B cell (primary cell): Measurements from ENCODE around the gene JUNB. TPM values are rescaled to one million over a fixed set of nuclear protein-coding genes. Genes with fewer than 3 reads are reported as not detected.

Experiments used
- ATAC-seq: fragments of 200-7000 bp; cut with Tn5 transposase; one replicate; pipeline ENCODE4 v1.10.0; 2021; ENCODE audit warnings: low read depth, mild to moderate bottlenecking, moderate number of reproducible peaks, moderate library complexity
- CTCF ChIA-PET: fragments of 350-600 bp; sonication (Branson Sonifier 250); formaldehyde crosslinking; loops from one replicate; lab custom pipeline; 2021; ENCODE audit warnings: antibody characterized with exemption, inconsistent platforms; lab: Charles Lee
- POLR2A ChIA-PET: fragments of 350-600 bp; sonication (Branson Sonifier 250); formaldehyde crosslinking; loops from one replicate; lab custom pipeline; 2021; ENCODE audit warnings: antibody characterized with exemption; lab: Charles Lee
- DNase-seq: peaks from one replicate; pipeline ENCODE4 v3.0.0; 2013
- H2AFZ ChIP-seq: 2 replicates; pipeline ENCODE4 v1.6.1; 2012; ENCODE audit warnings: mild to moderate bottlenecking, low read depth, low read length; ENCODE audit not compliant: insufficient read depth, poor library complexity, severe bottlenecking
- H3K27ac ChIP-seq, 2 donors: 1 replicate in 1 of 2; 2 replicates in 1 of 2; pipeline ENCODE4 v1.5.1; 2012 to 2013; ENCODE audit warnings: low read length in 2 of 2, mild to moderate bottlenecking in 2 of 2, moderate library complexity in 1 of 2
- H3K27me3 ChIP-seq, 4 experiments: fragments of 200-600 bp in 1 of 4; sonication (generic) in 1 of 4; replicated peaks in 1 of 4; 1 replicate in 2 of 4; 2 replicates in 2 of 4; pipeline versions ENCODE4 v1.6.1 to v1.7.0; 2013 to 2016; ENCODE audit warnings: low read length in 3 of 4, mild to moderate bottlenecking in 2 of 4, mixed read lengths in 1 of 4, moderate library complexity in 1 of 4; ENCODE audit not compliant: insufficient read depth in 4 of 4, control insufficient read depth in 3 of 4; ENCODE audit errors: control extremely low read depth in 1 of 4
- H3K36me3 ChIP-seq, 2 experiments: replicated peaks in 1 of 2; 1 replicate in 1 of 2; 2 replicates in 1 of 2; pipeline versions ENCODE4 v1.6.1 to v1.7.1; 2013; ENCODE audit warnings: low read length in 1 of 2; ENCODE audit not compliant: insufficient read depth in 2 of 2, control insufficient read depth in 1 of 2; ENCODE audit errors: control extremely low read depth in 1 of 2, extremely low read depth in 1 of 2
- H3K4me1 ChIP-seq, 2 donors: fragments of 200-600 bp in 1 of 2; sonication (generic) in 1 of 2; 1 replicate in 1 of 2; 2 replicates in 1 of 2; pipeline versions ENCODE4 v1.5.1 to v1.6.1; 2013 to 2017; ENCODE audit warnings: low read length in 2 of 2; ENCODE audit not compliant: control insufficient read depth in 2 of 2, insufficient read depth in 2 of 2
- H3K4me2 ChIP-seq: replicated peaks from 2 replicates; pipeline ENCODE3; 2012; ENCODE audit warnings: mild to moderate bottlenecking, low read depth, low read length; ENCODE audit not compliant: poor library complexity, severe bottlenecking
- H3K4me3 ChIP-seq, 5 experiments: fragments of 200-600 bp in 1 of 5; sonication (generic) in 1 of 5; 1 replicate in 3 of 5; 2 replicates in 2 of 5; pipeline versions ENCODE4 v1.5.1 to v1.7.0; 2011 to 2016; ENCODE audit warnings: low read length in 4 of 5, mild to moderate bottlenecking in 4 of 5, low read depth in 2 of 5, control low read depth in 1 of 5, moderate library complexity in 1 of 5; ENCODE audit not compliant: insufficient read depth in 1 of 5; ENCODE audit errors: control extremely low read depth in 1 of 5, extremely low read depth in 1 of 5
- H3K79me2 ChIP-seq: fragments of 200-600 bp; sonication (generic); one replicate; pipeline ENCODE4 v1.6.0; 2016; ENCODE audit warnings: low read length; ENCODE audit not compliant: control insufficient read depth, insufficient read depth
- H3K9ac ChIP-seq: fragments of 200-600 bp; sonication (generic); 2 replicates; pipeline ENCODE4 v1.6.1; 2017; ENCODE audit warnings: mild to moderate bottlenecking, low read length, moderate library complexity
- H3K9me3 ChIP-seq, 3 donors: one replicate each; pipeline versions ENCODE4 v1.6.1 to v1.7.1; 2013; ENCODE audit warnings: low read length in 2 of 3; ENCODE audit not compliant: control insufficient read depth in 2 of 3, insufficient read depth in 1 of 3; ENCODE audit errors: control extremely low read depth in 1 of 3
- H4K20me1 ChIP-seq: 2 replicates; pipeline ENCODE4 v1.6.0; 2012; ENCODE audit warnings: mild to moderate bottlenecking, low read length; ENCODE audit not compliant: insufficient read depth, control insufficient read depth, poor library complexity, severe bottlenecking
- H3K27ac Mint-ChIP-seq: one replicate; pipeline ENCODE4 v1.8.0; 2021; ENCODE audit warnings: mixed read lengths
- H3K27me3 Mint-ChIP-seq: one replicate; pipeline ENCODE4 v1.8.0; 2021; ENCODE audit warnings: mixed read lengths
- H3K4me1 Mint-ChIP-seq: one replicate; pipeline ENCODE4 v1.8.0; 2021; ENCODE audit warnings: mixed read lengths
- H3K4me3 Mint-ChIP-seq: one replicate; pipeline ENCODE4 v1.8.0; 2021; ENCODE audit warnings: mixed read lengths
- H3K9me3 Mint-ChIP-seq: one replicate; pipeline ENCODE4 v1.8.0; 2022; ENCODE audit warnings: mixed read lengths; ENCODE audit not compliant: insufficient read depth
- CTCF ChIP-seq: fragments of 200-600 bp; IDR thresholded peaks from one replicate; pipeline ENCODE4 v1.8.0; 2022; ENCODE audit warnings: antibody characterized with exemption, mild to moderate bottlenecking
- EZH2 ChIP-seq: IDR thresholded peaks from 2 replicates; pipeline ENCODE4 v1.6.1; 2012; ENCODE audit warnings: borderline replicate concordance, low read depth, mild to moderate bottlenecking, moderate library complexity, low read length; ENCODE audit not compliant: insufficient read depth, poor library complexity, severe bottlenecking
- WGBS: methylation state at CpG from one replicate; pipeline ENCODE4 v1.1.5; 2013; ENCODE audit warnings: missing lambda C conversion rate; ENCODE audit not compliant: insufficient coverage; 5-methylcytosine and 5-hydroxymethylcytosine counted together
- intact Hi-C: fragments of 100-400 bp; cut with micrococcal nuclease; formaldehyde crosslinking; loops from one replicate; pipeline ENCODE4 v1.10.0; 2022
- polyA plus RNA-seq: library from polyadenylated mRNA; depleted of rRNA; stranded (reverse); fragments of >200 nt; gene quantifications from 2 replicates; pipeline ENCODE4 v1.2.3, GENCODE V29; 2012
- total RNA-seq, 2 donors: library from RNA; stranded (reverse); fragments of 120-200 nt in 1 of 2; gene quantifications; 1 replicate in 1 of 2; 2 replicates in 1 of 2; pipeline versions ENCODE4 v1.2.3 to v1.2.4, GENCODE V29; 2013 to 2022

JUNB gene
- total and polyA plus RNA-seq, 2 donors (not counting 1 experiment from before 2014, with no cell fraction given), result 206 to 4,055 TPM

GRCh38 chr19:12782424-12783290, 8.6 kb upstream of the JUNB start:
- no peaks in the 10 kb centered on the region for H3K9me3 Mint-ChIP-seq
- Histone ChIP-seq H3K9me3 (no peaks in the 10 kb centered on the region), H3K27me3 (no peaks in the 10 kb centered on the region), H2AFZ (no peak overlapping the region), H3K4me3 (peak overlapping the region in 4 of 5 experiments; percentile 55 to 64 (median 57)), H3K27ac (peak overlapping the region; percentile 92 to 97), H3K4me1 (peaks cover 68 to 81% of the 10 kb centered on the region in 2 donors), H3K9ac (peak overlapping the region; percentile 76), H3K36me3 (no peaks in the 10 kb centered on the region), H3K79me2 (no peaks in the 10 kb centered on the region), H3K4me2 (peak overlapping the region; percentile 96), H4K20me1 (no peaks in the 10 kb centered on the region)
- POLR2A ChIA-PET, result interaction anchor here (0.5 to 4.9 kb wide), 4 partner anchors 11 to 135 kb away, joined by 4 to 118 read pairs (median 8); partner anchors contain the start of genes JUNB and RNASEH2A
- H3K4me1 Mint-ChIP-seq, result peaks cover 44% of the 10 kb centered on the region
- H3K27ac Mint-ChIP-seq, result no peak overlapping the region
- under 1% methylated on average over 82 of the region's 88 CpGs for WGBS
- no peaks in the 10 kb centered on the region for H3K27me3 Mint-ChIP-seq
- H3K4me3 Mint-ChIP-seq, result peak overlapping the region; percentile 89
- CTCF ChIA-PET, result interaction anchor here (0.6 to 27.9 kb wide), 5 partner anchors 16 to 1597 kb away, joined by 3 to 1147 read pairs (median 5); partner anchors contain the start of genes JUNB, PRDX2, RNASEH2A and THSD8
- intact Hi-C loops, result loop anchor here (1.0 kb wide), 1 partner anchor 8 kb away; no protein-coding TSS in a partner anchor
- DNase-seq (peak; percentile 99), ATAC-seq (peak; percentile 58)
- TF ChIP-seq EZH2 (no peak), CTCF (no peak)
